SH-SY5Y (cell line): ENCODE results near the gene NCOA5.

Source experiments
- GATA2 ChIP-seq: IDR thresholded peaks from 2 replicates; pipeline ENCODE4 v1.6.1; 2011; ENCODE audit warnings: mild to moderate bottlenecking, low read depth, low read length
- GATA3 ChIP-seq: IDR thresholded peaks from 2 replicates; pipeline ENCODE4 v1.6.1; 2011; ENCODE audit warnings: low read depth, mild to moderate bottlenecking, low read length, moderate library complexity

Gene NCOA5

GRCh38 chr20:46049190-46049589, 40.6 kb downstream of the NCOA5 start:
- no peak for TF ChIP-seq GATA2
- TF ChIP-seq GATA3, result no peak

DNA sequence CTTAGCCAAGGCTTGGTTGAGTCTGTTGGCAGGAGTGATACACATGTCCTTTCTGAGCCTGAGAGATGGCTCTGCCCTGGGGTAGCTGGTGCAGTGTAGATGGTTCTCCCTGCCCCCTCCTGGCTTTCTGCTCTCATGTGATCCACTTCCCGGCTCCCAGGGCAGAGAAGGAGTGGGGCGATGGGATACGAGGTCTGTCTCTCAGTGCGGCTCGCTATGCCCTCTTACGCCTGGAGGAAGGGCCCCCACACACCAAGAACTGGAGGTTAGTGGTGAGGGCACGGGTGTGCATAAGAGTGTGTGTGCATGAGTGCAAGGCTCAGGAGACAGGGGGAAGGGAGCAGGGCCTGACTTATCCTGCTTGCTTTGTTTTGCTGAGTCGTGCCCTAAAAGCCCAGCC, 41.9 kb downstream of the NCOA5 start:
- no peak for TF ChIP-seq GATA3
- no peak for TF ChIP-seq GATA2

DNA sequence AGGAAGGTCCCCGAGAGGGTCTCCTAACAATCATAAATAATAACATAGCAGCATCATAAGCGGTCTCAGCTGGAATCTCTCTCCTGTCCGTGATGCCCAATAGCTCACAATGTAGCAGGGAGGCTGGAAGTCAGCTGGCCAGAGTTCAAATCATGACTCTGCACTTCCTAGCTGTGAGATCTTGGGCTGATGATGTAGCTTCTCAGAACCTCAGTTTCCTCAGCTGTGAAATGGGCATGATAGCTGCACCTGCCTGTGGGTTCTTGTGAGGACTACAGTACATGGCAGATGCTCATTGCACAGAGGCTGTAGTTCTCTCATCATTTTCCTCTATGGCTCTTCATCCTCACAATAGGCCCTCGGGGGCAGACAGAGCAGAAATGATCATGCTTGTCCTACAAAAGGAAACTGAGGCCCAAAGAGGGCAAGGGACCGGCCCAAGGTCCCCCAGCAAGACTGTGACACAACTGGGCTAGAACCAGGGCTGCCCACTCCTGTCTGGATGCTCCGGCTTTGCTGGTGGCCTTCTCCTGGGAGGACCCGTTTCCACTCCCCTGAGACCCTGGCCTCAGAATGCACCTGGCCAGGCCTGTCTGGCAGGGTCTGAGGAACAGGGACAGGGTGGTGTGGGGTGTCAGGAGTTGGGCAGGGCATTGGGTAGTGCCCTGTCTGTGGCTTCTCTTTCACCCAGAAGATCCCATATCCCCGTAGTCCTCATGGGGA, 43.0 kb downstream of the NCOA5 start:
- TF ChIP-seq GATA2 (no peak), GATA3 (no peak)

- TF ChIP-seq GATA2, result no peak
- no peak for TF ChIP-seq GATA3
These were observed 44.9 kb downstream of the NCOA5 start for GRCh38 chr20:46044896-46045295.

DNA sequence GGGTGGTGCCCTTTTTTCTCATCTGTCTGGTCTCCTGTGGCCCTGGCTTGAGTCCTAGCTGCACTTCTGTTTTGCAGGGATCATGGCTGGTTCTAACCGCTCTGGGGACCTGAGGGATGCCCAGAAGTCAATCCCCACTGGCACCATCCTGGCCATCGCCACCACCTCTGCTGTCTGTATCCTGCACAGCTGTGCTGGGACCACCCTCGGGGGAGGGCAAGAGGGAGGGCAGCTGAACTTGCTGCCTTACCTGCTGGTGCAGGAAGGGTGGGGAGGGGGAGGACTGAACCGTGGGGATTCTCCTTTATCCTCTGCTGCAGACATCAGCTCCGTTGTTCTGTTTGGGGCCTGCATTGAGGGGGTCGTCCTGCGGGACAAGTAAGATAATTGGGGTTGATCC, 46.2 kb downstream of the NCOA5 start:
- TF ChIP-seq GATA3, result no peak
- no peak for TF ChIP-seq GATA2

DNA sequence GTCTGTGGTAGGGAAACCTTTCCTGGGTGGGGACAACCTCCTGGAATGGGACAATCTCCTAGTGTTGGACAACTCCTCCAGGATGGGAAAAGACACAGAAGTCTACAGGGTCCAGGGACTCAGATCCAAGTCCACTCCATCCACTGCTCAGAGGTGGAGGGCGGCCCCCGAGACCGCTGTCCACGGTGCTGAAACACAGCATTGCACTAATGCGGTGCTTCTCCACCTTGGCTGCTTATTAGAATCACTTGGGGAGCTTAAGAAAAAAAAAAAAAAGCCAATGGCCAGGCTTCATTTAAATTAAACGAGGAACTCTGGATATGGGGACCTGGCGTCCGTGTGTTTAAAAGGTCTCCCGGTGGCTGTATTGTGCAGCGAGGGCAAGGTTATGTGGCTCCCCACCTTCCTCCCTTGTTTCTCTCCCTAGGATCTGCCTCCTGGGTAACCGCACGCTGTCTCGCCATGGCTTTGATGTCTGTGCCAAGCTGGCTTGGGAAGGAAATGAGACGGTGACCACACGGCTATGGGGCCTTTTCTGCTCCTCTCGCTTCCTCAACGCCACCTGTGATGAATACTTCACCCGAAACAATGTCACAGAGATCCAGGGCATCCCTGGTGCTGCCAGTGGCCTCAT, 48.7 kb downstream of the NCOA5 start:
- no peak for TF ChIP-seq GATA2
- TF ChIP-seq GATA3, result no peak

- no peak for TF ChIP-seq GATA3
- TF ChIP-seq GATA2, result no peak
These were observed 52.7 kb downstream of the NCOA5 start for GRCh38 chr20:46037036-46037435.

DNA sequence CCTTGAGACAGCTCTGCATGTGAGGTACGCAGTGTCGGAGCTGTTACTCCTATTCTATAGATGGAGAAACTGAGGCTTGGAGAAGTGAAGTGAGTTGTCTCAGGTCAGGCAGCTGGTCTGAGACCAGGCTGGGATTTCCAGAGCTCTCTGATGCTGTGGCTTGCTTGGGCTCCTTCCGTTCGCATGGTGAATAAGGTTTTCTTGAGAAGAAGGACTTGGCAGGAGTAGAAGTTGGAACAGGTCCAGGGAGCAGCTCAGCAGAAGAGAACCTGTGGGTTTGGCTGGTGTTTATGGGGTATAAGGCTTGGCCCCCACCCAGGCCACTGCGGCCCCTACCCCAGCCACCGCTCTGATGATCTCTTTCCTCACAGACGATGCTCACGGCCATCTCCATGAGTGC, 53.4 kb downstream of the NCOA5 start:
- TF ChIP-seq GATA3 (no peak), GATA2 (no peak)

DNA sequence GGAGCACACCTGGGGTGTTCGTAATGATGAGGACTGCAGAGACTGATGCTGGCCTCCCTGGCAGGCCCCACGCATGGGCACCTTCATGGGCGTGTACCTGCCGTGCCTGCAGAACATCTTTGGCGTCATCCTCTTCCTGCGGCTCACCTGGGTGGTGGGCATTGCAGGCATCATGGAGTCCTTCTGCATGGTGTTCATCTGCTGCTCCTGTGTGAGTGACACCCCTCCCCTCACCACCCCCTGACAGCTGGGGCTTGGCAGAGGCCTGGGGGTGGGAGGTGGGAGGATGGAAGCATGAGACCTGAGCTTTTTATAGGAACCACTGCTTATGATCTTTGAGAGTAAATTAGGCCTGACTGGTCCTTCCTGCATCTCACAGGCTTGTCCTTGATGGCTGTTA, 54.0 kb downstream of the NCOA5 start:
- TF ChIP-seq GATA2 (no peak), GATA3 (no peak)

GRCh38 chr20:46035253-46035652, 54.5 kb downstream of the NCOA5 start:
- TF ChIP-seq GATA3, result no peak

DNA sequence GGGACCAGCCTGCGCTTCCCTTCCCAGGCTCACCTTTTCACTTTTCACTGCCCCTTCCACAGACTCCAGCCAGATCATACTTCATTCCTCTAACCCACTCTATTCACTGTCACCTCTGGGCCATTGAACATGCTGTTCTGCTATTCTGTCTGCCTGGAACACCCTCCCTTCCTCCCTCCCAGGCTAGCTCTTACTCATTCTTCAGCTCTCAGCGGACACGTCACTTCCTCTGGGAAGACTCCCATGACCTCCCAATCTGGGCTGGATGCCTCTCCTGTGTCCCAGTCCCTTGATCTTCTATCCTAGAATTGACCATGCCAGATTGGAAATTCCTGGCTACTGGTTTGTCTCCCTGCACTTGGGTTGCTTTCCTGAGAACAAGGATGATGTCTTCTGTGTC, 55.7 kb downstream of the NCOA5 start:
- TF ChIP-seq GATA2 (no peak), GATA3 (no peak)

DNA sequence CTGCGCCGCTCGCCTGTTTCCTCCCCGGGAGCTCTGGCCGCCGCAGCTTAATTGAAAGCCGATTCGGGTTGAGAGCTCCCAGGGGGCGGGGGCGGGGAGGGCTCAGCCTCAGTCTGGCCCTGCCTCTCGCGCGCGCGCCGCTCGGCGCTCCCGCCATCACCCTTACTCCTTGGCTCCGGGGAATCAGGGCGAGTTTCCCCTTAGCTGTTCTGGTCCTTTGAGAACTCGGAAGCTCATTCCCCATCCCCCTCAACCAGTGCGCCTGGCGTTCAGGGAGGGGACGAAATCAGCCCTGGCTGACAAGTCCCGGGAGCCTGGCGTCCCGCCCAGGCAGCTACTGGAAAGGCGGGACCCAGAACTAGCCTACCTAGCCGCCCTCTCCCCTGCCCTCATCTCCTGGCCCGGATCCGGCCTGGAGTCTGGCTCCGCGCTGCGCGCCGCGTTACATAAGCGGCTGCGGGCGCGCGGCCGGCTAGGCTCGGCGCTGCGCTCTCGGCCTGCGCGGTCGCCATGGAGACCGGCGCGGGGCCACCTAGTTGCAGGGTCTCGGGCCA, 58.0 kb downstream of the NCOA5 start:
- no peak for TF ChIP-seq GATA2
- no peak for TF ChIP-seq GATA3

GRCh38 chr20:46031014-46031569, 58.7 kb downstream of the NCOA5 start:
- TF ChIP-seq GATA3, result no peak
- TF ChIP-seq GATA2, result no peak

DNA sequence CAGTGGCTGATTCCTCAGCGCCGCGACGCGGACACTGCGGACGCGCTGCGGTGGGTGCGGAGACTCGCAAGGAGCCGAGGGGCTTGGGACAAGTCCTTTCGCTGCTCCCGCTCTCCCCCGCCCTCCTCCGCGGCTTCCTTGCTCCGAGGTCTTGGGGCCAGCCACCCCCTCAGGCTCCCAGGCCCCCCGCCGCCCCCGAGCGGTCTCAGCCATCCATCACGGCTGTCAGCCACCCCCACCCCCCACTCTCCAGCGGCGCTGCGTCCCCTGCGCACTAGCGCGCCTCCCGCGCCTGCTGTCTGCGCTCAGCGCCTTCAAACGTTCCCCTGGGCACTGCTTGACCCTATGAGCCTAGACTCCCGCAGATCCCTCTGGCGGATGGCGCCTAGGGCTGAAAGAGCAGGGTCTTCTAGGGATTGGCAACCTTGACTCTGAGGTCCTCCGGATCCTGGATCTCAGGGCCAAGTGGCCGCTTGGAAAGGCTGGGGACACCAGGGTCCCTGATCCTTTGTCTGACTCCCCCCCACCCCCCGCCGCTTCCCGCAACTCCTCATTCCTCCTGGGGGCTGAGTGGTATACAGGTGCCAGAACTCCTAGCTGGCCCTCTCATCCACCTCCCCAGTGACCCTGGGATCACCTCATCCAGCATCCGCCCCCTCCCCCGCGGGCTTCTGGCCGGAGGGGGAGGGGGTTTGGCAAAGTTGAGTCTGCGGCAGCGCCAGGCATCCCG, 59.3 kb downstream of the NCOA5 start:
- no peak for TF ChIP-seq GATA2
- no peak for TF ChIP-seq GATA3
